GM18526 (cell line): Measurements from ENCODE around the gene KIF1A.
"Not testable (repeated sequence)": the region's sequence is repeated elsewhere in the genome, so short reads cannot be mapped to it uniquely, and the experiment has no call there.

ENCODE experiments used
- POLR2A ChIP-seq: IDR thresholded peaks from 3 replicates; pipeline ENCODE4 v1.6.1; 2011; ENCODE audit not compliant: insufficient read length; ENCODE audit errors: extremely low read depth

KIF1A gene

GRCh38 chr2:240712121-240712520, 107.9 kb downstream of the KIF1A start:
- no peak for TF ChIP-seq POLR2A

GRCh38 chr2:240711701-240712100, 108.3 kb downstream of the KIF1A start:
- no peak for TF ChIP-seq POLR2A

GRCh38 chr2:240711296-240711695, 108.7 kb downstream of the KIF1A start:
- TF ChIP-seq POLR2A = no peak

GRCh38 chr2:240708457-240708856, 111.6 kb downstream of the KIF1A start:
- no peak for TF ChIP-seq POLR2A

GRCh38 chr2:240707821-240708220, 112.2 kb downstream of the KIF1A start:
- TF ChIP-seq POLR2A = no peak

GRCh38 chr2:240707043-240707756, 112.8 kb downstream of the KIF1A start:
- TF ChIP-seq POLR2A = no peak

GRCh38 chr2:240705204-240705791, 114.7 kb downstream of the KIF1A start:
- TF ChIP-seq POLR2A = no peak

GRCh38 chr2:240704651-240705050, 115.4 kb downstream of the KIF1A start:
- TF ChIP-seq POLR2A = no peak

- TF ChIP-seq POLR2A = no peak
These were observed 116.3 kb downstream of the KIF1A start for GRCh38 chr2:240703417-240704341.

GRCh38 chr2:240702640-240703011, 117.4 kb downstream of the KIF1A start:
- no peak for TF ChIP-seq POLR2A

GRCh38 chr2:240701736-240702639, 118.0 kb downstream of the KIF1A start:
- TF ChIP-seq POLR2A = no peak

GRCh38 chr2:240701091-240701735, 118.8 kb downstream of the KIF1A start:
- TF ChIP-seq POLR2A = no peak

GRCh38 chr2:240691631-240692420, 128.2 kb downstream of the KIF1A start, which contains the start of gene AQP12A:
Gene AQP12A (plus strand): TSS chr2:240691866. CDS start chr2:240691914, 48 bp downstream.
- not testable (repeated sequence) for TF ChIP-seq POLR2A
